Measurements from ENCODE around the gene KCNQ4. TPM values are rescaled to one million over a fixed set of nuclear protein-coding genes. Genes with fewer than 3 reads are reported as not detected.

Gene KCNQ4
- total and polyA plus RNA-seq, 2 of the 13 experiments (the other 11 are each of a cell fraction or from before 2014, with no cell fraction given) = 0.02 to 0.09 TPM

GRCh38 chr1:40773748-40774265 lies 9.8 kb upstream of the KCNQ4 start (continued):
- TF ChIP-seq THRA (CRISPR knock-in tag; IDR thresholded peaks at IDR 0.05; ENCODE audit: borderline replicate concordance) (0 out of 2 replicates have a peak, but pooled peaks have one; percentile 12), HNF4A (CRISPR knock-in tag; IDR thresholded peaks at IDR 0.05) (peak; percentile 73)

- H3K27ac ChIP-seq (ENCODE audit: extremely low read length, insufficient read depth, low read length) = peak overlapping the region; percentile 35
- H3K36me3 ChIP-seq (replicated peaks in 1 of 2; ENCODE audit: control insufficient read depth in 1 of 2, insufficient read depth in 2 of 2, low read length in 2 of 2) = peaks cover 15 to 26% of the 10 kb centered on the region in 2 experiments
- no peak overlapping the region for H3K4me3 ChIP-seq (replicated peaks in 1 of 3; ENCODE audit: insufficient read depth in 1 of 3, low read depth in 2 of 3, low read length in 3 of 3)
- no peaks in the 10 kb centered on the region for H3K79me2 ChIP-seq (ENCODE audit: insufficient read depth, low read length)
- in situ Hi-C loops (cut with HindIII; ENCODE audit: extremely low pct_ligation_motif_present, low pct_unique_long_range_greater_than_20kb) (no loop called here), intact Hi-C loops (cut with micrococcal nuclease; ENCODE audit: unreplicated experiment) (loop anchor here (5.0 kb wide), 1 partner anchor 73 kb away; no protein-coding TSS in a partner anchor)
- no TSS peak for BruUV-seq (replicated peaks)
- peak; percentile 77 for FAIRE-seq
- WGBS (ENCODE audit: low lambda C conversion rate) = 61% methylated on average over 2 of the region's 3 CpGs
- peak; percentile 36 for DNase-seq (ENCODE audit: low spot score)
- no peaks in the 10 kb centered on the region for H3K9me3 ChIP-seq (ENCODE audit: low read length)
- ChIA-PET CTCF (ENCODE audit: low intra/inter-chr PET ratio, low total read pairs) (interaction anchor here (1.1 to 1.8 kb wide), 3 partner anchors 74 to 178 kb away, joined by 3 to 5 read pairs (median 3); no protein-coding TSS in a partner anchor), POLR2A (interaction anchor here (0.5 to 3.3 kb wide), 5 partner anchors 16 to 477 kb away, joined by 3 to 17 read pairs (median 3); partner anchors contain the start of genes CITED4 and NFYC)
- no peaks in the 10 kb centered on the region for H3K27me3 ChIP-seq (ENCODE audit: control insufficient read depth in 1 of 2, insufficient read depth in 2 of 2, low read length in 2 of 2)
- H3K4me1 ChIP-seq (ENCODE audit: insufficient read depth, low read length) = peaks cover 19% of the 10 kb centered on the region
- no peak overlapping the region for H2AFZ ChIP-seq (ENCODE audit: low read length)
- peak; percentile 83 for ATAC-seq
- 0 out of 2 replicates have a peak overlapping the region, but pooled peaks have one; percentile 10 for H3K4me2 ChIP-seq (ENCODE audit: low read depth, low read length)
- no peaks in the 10 kb centered on the region for H4K20me1 ChIP-seq (ENCODE audit: insufficient read depth, low read length)
- H3K9ac ChIP-seq (ENCODE audit: insufficient read depth, low read depth, low read length) = no peak overlapping the region
- TF ChIP-seq ZNF431 (CRISPR knock-in tag; IDR thresholded peaks at IDR 0.05; ENCODE audit: borderline replicate concordance, low read depth) (0 out of 2 replicates have a peak, but pooled peaks have one; percentile 24), ZNF33B (CRISPR knock-in tag; IDR thresholded peaks at IDR 0.05) (no peak), ZNF329 (CRISPR knock-in tag; IDR thresholded peaks at IDR 0.05; ENCODE audit: low read depth) (no peak), RAD21 (CRISPR knock-in tag; IDR thresholded peaks at IDR 0.05) (peak; percentile 66), HDAC1 (CRISPR knock-in tag; IDR thresholded peaks at IDR 0.05) (peak; percentile 42; the same call in 1 of the 2 replicates), TBL1XR1 (IDR thresholded peaks at IDR 0.05; ENCODE audit: borderline replicate concordance, low read length, partially characterized antibody) (no peak), ZKSCAN8 (CRISPR knock-in tag; IDR thresholded peaks at IDR 0.05; ENCODE audit: borderline replicate concordance) (no peak), CTCF (CRISPR knock-in tag; IDR thresholded peaks at IDR 0.05) (peak; percentile 90), ERF (CRISPR knock-in tag; IDR thresholded peaks at IDR 0.05) (0 out of 2 replicates have a peak, but pooled peaks have one; percentile 34), ZMAT3 (CRISPR knock-in tag; conservative IDR thresholded peaks at IDR 0.05) (no peak), LCORL (IDR thresholded peaks at IDR 0.05) (no peak), LCORL (CRISPR knock-in tag; IDR thresholded peaks at IDR 0.05) (0 out of 2 replicates have a peak, but pooled peaks have one; percentile 37), GLI4 (CRISPR knock-in tag; IDR thresholded peaks at IDR 0.05; ENCODE audit: borderline replicate concordance) (0 out of 2 replicates have a peak, but pooled peaks have one; percentile 20), E2F5 (CRISPR knock-in tag; conservative IDR thresholded peaks at IDR 0.05) (no peak), ZFP36 (IDR thresholded peaks at IDR 0.05; ENCODE audit: borderline replicate concordance, low read depth, low read length, partially characterized antibody) (no peak), SP140L (CRISPR knock-in tag; IDR thresholded peaks at IDR 0.05; ENCODE audit: borderline replicate concordance) (no peak)
Observed at GRCh38 chr1:40774266-40774998, 9.2 kb upstream of the KCNQ4 start.

Measured in HepG2 (cell line).